NCI-H1092 (cell line): ENCODE measurements around the gene CHST1.

Experiments used
- DNase-seq: peaks from one replicate; lab custom pipeline; 2025; lab: John Stamatoyannopoulos, UW

CHST1 gene

DNA sequence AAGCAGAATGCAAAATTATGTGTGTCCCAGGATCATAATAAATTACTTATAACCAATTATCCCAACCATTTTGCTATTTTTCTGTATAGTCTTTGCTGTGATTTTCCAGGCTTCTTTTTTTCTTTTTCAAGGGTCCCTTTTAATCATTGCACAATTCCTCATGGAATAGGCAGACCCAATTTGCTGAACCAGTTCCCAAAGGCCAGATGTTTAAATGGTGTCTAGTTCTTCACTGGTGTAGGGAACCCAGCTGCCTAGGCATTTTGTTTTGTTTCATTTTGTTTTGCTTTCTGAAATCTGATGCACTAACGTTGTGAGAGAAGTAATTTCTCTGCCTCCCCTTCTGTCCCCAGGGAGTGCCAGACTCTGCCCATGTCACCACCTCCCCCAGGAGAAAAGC lies 60.4 kb downstream of the CHST1 start:
- no peak for DNase-seq

DNA sequence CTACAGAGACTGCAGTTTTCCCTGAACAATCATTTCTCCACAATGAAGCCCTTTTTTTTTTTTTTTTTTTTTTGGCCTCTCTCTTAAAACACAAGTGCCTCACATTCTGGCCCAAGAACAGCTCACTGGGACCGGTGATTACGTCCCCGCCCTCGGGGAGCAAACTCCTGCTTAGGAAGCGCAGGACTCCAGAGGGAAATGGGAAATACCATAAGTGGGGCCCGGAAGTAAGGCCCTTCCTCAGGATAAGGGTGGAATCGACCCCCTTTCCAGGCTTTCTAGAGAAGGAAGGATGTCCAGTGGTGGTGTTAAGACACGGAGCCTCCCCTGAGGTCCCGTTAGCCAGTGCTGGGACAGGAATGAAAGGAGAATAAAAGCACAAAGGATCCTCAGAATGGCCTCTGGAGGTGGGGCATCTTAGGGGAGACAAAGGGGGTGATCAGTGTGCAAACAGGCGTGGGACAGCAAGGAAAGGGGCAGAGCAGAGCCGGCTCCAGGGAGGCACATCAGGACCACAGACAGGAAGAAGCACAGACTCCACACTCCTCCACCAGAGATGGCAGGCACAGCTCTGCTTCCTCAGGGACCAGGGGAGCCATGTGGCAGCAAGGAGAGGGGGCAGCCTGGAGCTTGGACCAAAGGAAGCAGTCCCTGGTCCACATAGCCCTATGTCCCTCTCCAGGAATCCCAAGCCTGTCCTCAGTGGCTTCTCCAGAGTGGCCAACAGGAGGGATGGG lies 61.3 kb downstream of the CHST1 start:
- no peak for DNase-seq

DNA sequence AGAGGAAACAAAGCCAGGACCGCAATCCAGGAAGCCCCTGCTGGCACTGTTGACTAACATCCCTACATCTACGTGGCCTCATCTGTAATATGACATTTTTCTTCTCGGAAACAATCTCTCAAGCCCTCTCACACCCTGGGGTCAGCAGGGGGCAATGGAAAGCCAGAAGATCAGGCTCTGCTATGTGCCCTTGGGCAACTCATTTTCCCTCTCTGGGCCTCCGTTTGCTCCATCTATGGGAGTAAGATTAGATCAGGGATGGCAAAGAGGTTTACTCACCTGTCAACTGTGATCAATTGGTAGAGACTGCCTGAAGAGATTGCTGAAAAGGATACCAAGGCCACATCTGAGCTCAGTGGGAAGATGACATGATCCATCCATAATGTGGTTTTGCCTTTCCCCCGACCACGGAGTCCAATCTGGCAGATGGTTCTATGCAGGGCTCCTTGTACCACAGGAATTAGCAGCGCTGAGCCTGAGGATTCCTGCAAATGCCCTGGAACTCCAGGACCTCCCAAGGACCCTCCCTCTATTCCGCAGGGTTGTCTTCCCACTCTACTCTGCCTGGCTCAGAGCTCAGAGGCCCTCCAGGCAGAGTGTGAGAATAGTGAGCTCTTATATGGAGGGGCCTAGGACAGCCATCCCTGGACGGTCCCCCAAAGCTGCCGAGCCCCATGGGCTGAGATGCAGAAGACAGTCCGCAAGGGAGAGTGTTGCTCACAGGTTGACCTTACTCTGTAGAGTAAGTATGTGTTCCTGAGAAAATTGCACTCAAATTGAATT lies 66.1 kb downstream of the CHST1 start:
- DNase-seq: no peak
